ENCODE results near the gene PLA2G2C. TPM values are rescaled to one million over a fixed set of nuclear protein-coding genes. Genes with fewer than 3 reads are reported as not detected.
"Not testable (repeated sequence)": the region's sequence is repeated elsewhere in the genome, so short reads cannot be mapped to it uniquely, and the experiment has no call there.

Gene PLA2G2C, protein sequence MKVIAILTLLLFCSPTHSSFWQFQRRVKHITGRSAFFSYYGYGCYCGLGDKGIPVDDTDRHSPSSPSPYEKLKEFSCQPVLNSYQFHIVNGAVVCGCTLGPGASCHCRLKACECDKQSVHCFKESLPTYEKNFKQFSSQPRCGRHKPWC
- under 1 TPM in 1 of 2 donors, not detected in 1; 0.28 TPM for total RNA-seq
- long read RNA-seq, result 0 reads

DNA sequence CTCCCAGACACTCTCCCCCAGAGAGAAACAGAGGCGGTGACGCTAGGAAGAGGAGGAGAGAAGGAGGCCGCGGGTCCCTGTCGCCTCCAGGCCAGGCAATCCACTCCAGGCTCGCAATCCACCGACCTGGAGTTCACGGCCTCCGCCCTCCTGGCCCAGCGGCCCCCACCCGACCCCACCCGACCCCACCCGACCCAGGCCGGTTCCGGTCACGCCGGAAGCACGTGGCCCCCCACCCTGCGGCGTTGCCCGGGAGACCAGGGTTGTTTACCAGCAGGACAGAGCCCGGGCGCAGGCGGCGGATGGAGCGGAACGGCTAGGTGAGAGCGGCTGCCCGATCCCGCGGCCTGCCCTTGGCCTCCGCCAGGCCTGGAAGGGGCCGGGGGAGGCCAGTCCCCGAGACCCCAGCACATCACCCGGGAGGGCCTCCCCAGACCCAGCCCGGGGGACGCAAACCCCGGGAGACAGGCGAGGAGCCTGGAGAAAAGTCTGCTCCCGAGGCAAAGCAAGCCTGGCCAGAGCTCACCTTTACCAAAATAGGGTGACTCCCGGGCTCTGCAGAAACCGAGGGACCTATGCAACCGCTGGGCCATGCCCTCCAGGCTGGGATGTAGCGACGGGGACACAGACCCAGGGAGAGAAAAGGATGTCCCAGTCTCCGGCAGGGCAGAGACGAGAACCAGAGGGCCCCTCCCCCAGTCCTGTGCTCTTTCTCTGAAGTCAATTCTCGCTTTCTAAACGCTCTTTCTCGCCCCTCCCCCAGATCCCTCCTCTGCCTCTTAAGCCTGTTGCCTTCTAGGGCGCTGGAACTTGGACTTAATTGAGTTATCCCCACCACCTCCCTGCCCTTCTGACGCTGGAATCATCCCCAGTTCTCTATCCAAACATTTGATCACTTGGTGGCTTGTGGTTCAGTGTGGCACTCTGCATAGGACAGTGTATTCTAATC lies at the start of gene PLA2G2C, which contains the start of gene UBXN10:
Gene PLA2G2C, minus strand, starts transcription at position 685 of the 949 bp plus-strand sequence. CDS start 9,155 bp downstream, outside the sequence.
Gene UBXN10, plus strand, starts transcription at position 263 of the 949 bp plus-strand sequence. CDS start 4,466 bp downstream, outside the sequence.
- peak; percentile 72 for ATAC-seq
- peak; percentile 86 to 87 for DNase-seq
- intact Hi-C loops (cut with DNase I, micrococcal nuclease), result no loop called here

DNA sequence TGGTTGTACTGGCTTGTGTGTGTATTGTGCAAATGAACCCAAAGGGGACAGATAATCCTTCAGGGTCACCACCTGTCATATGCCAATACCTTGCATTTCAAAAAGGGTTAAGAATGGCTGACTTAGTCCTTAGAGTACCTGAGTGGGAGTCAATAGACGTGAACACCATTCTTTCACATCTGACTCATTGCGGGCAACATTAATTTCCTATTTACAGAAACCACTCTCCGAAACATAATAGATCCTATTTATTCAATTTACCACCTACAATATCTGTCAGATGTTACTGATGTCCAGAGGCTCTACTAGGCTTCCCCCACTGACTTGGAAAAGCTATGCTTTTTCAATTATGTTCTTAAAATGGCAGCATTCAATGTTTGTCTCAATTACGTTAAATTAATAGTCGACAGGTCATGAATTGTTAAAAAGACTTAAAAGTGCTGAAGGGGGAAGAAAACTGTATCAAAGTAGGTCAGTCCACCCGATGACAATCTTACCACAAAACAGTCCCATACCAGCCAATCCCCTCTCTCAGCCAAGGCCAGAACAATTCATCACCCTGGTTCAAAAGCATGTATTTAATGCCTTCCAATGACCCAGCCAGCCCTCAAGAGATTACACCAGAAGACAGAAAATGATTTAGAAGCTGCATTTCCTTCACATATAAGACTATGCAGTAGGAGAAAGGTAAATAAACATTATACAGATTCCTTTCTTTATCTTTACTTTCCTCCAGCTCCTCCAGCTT lies 48.6 kb upstream of the PLA2G2C start:
- DNase-seq (no peak), ATAC-seq (no peak)
- intact Hi-C loops (cut with DNase I, micrococcal nuclease), result no loop called here

DNA sequence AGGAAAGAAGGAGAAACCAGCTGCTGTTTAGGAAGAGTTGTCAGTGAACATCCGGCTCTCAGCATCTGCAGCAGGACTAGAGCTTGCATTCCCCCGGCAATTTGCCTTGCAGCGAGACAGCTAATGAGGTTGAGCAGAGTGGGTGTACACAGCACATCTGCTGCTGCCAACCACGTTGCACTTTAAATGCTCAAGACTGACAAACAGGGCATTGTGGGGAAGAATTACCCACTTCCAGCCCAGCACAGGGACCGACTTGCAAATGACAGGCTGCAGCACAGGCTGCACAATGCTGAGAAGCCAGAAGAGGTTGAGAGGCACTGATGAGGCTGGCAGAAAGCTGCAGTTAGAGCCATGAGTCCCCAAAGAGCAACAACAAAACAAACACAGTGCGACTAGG lies 47.5 kb upstream of the PLA2G2C start:
- ATAC-seq, result no peak
- intact Hi-C loops (cut with DNase I, micrococcal nuclease), result no loop called here
- no peak for DNase-seq

GRCh38 chr1:20233394-20233793 lies 47.1 kb upstream of the PLA2G2C start:
- intact Hi-C loops (cut with DNase I, micrococcal nuclease), result no loop called here
- DNase-seq, result no peak
- peak; percentile 81 for ATAC-seq

GRCh38 chr1:20232564-20232963 lies 46.2 kb upstream of the PLA2G2C start:
- DNase-seq (peak in 1 of 2 donors; percentile 54), ATAC-seq (peak; percentile 75)
- intact Hi-C loops (cut with DNase I, micrococcal nuclease), result not testable (repeated sequence)

GRCh38 chr1:20229171-20229570 lies 42.9 kb upstream of the PLA2G2C start:
- intact Hi-C loops (cut with DNase I, micrococcal nuclease), result no loop called here

GRCh38 chr1:20228314-20228825 lies 42.1 kb upstream of the PLA2G2C start:
- ATAC-seq (no peak), DNase-seq (no peak)
- intact Hi-C loops (cut with DNase I, micrococcal nuclease), result no loop called here

More at GRCh38 chr1:20229171-20229570, 42.9 kb upstream of the PLA2G2C start:
- DNase-seq (no peak), ATAC-seq (no peak)

DNA sequence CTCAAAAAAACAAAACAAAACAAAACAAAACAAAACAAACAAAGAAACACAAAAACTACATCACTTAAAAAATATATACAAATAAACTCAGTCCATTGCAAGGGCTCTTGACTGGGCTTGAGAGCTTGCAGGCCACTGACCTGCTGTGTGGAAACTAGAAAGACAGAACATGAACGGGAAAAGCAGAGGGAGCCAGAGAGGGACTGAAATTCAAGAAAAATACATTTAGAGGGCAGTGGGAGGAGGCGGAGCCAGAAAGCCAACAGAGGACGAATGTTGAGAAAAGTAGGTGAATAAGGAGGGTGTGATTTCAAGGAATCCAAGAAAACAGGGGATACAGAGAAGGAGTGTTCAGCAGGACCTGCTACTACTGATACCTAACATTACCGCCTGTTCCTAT lies 41.4 kb upstream of the PLA2G2C start:
- ATAC-seq, result no peak
- no peak for DNase-seq
- intact Hi-C loops (cut with DNase I, micrococcal nuclease), result no loop called here

DNA sequence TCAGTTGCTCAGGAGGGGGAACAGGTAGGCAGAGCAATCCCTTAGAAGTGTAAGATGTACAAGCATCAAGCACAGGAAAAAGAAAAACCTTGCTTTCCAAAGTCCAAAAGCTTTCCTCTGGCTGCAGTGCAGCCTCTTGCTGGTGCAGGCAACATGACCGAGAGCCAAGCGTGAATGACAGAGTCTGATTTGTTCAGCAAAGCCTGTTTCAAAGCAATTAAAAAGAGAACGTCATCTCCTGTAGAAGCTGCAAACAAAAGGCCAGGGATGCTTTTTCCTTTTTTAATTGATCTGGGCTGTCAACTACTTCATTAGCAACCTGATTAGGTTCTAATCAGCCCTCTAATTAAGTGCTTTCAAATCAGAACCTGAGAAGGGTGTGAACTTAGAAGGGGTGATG lies 38.2 kb upstream of the PLA2G2C start:
- ATAC-seq, result peak; percentile 49
- intact Hi-C loops (cut with DNase I, micrococcal nuclease), result no loop called here
- no peak for DNase-seq

DNA sequence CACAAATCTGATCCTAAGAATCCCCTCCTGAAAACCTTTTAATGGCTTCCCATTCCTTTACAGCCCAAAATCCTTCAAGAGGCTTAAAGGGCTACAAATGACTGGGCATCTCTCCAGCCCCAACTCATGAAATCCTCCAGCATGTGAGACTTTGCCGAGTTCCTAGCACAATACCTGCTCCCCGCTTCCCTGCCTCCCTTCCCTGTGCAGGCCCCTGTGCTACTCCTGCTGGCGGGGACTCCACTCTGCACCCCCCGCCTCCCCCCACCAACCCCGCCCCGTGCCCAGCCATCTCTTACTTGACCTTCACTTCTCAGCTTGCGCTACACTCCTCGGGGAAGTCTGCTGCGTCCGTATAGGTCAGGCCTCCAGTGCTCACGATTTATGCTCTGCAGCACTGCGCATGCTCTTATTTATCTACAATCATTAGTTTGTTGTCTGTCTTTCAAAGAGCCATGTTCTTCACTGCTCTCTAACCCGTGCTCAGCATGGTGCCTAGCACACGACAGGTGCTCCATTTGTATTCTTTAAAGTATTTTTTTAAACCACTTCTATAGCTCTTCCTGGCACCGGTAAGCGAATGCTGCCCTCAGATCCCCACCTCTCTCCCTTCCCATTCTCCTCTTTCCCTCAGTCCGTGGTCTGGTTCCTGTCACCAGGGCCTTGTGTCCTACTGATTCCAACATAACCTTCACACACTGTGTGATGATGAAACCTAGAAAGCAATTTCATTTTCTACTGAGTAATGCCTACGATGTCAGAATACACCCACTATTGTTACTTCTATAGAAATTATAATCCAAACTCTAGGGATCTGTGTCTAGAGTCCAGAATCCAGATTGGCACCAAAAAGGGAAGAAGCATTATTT lies 37.5 kb upstream of the PLA2G2C start:
- intact Hi-C loops (cut with DNase I, micrococcal nuclease), result no loop called here
- ATAC-seq (no peak), DNase-seq (no peak)

- no peak for DNase-seq
- no peak for ATAC-seq
- intact Hi-C loops (cut with DNase I, micrococcal nuclease), result no loop called here
Observed at GRCh38 chr1:20223106-20223505, 36.8 kb upstream of the PLA2G2C start.

GRCh38 chr1:20220036-20220435 lies 33.7 kb upstream of the PLA2G2C start:
- intact Hi-C loops (cut with DNase I, micrococcal nuclease), result no loop called here
- DNase-seq (no peak), ATAC-seq (no peak)

DNA sequence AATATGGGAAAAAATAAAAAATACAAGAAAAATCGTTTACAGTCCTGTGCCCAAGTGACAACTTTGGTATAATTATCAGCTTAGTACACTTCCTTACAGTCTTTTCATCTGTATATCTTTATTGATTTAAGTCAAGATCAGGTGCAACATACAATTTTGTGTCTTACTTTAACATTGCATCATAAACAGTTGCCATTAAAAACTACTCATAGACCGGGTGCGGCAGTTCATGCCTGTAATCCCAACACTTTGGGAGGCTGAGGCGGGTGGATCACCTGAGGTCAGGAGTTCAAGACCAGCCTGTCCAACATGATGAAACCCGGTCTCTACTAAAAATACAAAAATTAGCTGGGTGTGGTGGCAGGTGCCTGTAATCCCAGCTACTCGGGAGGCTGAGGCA lies 32.7 kb upstream of the PLA2G2C start:
- intact Hi-C loops (cut with DNase I, micrococcal nuclease), result loop anchor here in 1 of 2 donors (10.0 kb wide), 1 partner anchor 136 kb away; no protein-coding TSS in a partner anchor
- not testable (repeated sequence) for DNase-seq
- peak; percentile 25 for ATAC-seq

- intact Hi-C loops (cut with DNase I, micrococcal nuclease), result loop anchor here in 1 of 2 donors (10.0 kb wide), 1 partner anchor 138 kb away; no protein-coding TSS in a partner anchor
- peak in 1 of 2 donors; percentile 21 for DNase-seq
- ATAC-seq, result peak; percentile 67
Observed at GRCh38 chr1:20216574-20216973, 30.3 kb upstream of the PLA2G2C start.

- DNase-seq (no peak), ATAC-seq (no peak)
- intact Hi-C loops (cut with DNase I, micrococcal nuclease), result loop anchor here in 1 of 2 donors (2.0 to 10.0 kb wide), 2 partner anchors 139 to 281 kb away; no protein-coding TSS in a partner anchor
Observed at GRCh38 chr1:20215716-20216115, 29.4 kb upstream of the PLA2G2C start.

DNA sequence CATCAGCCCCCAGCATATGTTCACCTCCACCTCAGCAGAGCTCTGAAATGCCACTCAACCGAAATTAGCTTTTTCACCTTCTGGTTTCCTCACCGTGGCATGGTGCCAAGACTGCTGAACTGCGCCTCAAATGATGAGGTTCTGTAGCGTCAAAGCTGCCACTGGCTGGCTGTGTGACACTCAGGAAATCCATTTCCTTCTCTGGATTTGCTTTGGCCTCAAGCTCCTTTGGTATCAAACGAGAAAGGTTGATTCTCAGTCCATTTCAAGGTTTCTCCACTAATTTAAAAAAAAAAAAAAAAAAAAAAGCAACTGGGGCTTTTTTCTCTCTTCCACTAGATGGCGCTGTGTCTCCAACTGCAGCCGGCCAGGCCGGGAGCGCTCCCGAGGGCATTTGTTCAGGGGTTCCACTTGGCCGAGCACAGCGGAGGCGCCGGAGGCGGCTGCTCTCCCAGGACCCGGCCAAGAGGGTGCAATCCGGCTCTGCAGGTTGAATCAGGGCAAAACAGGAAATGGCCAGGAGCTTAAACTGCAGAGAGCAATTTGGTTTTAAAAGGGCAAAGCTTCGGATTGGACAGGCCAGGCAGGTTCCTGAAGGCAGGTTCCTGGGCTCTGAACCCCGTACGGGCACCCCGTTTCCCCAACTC lies 26.5 kb upstream of the PLA2G2C start:
- peak; percentile 74 for ATAC-seq
- intact Hi-C loops (cut with DNase I, micrococcal nuclease), result loop anchor here in 1 of 2 donors (10.0 kb wide), 1 partner anchor 142 kb away; no protein-coding TSS in a partner anchor

DNA sequence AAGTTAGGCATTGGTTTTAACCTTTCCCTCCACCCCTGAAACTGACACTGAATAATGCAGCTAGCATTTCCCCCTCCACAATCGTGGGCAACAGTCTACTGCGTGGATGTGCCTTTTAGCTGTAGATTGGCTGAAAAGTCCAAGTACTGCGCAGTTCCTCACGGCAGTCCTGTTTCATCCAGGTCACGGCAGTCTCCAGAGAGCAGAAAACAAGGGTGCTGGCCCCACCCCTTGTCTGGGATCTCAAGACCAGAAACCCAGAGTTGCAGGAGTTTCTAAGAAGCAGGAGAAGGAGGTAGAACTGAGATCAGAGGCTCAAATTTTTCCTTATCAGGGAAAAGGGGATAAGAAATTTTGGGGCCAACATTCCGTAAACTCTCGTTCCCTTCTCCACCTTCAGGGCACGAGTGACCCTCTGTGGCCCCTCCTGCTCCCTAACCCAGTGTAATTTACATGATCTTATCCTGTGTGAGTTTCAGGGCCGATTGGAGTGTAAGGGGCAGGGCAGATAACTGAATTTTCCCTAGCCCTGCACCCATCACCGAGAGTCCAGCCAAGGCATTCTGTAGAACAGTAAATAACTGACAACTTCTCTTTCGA lies 25.9 kb upstream of the PLA2G2C start:
- ATAC-seq (peak; percentile 22), DNase-seq (peak in 1 of 2 donors; percentile 24)
- intact Hi-C loops (cut with DNase I, micrococcal nuclease), result loop anchor here in 1 of 2 donors (10.0 kb wide), 1 partner anchor 143 kb away; no protein-coding TSS in a partner anchor

More for the DNA sequence above, 26.5 kb upstream of the PLA2G2C start:
- peak; percentile 76 to 79 for DNase-seq
